Chondrocyte (in vitro differentiated cells): Measurements from ENCODE around the gene COX5B. TPM values are rescaled to one million over a fixed set of nuclear protein-coding genes. Genes with fewer than 3 reads are reported as not detected.
A peak's percentile ranks its signal among the peaks of the same experiment; 100 is the strongest.

Experiments
- DNase-seq: peaks from one replicate; pipeline ENCODE4 v3.0.0; 2021; ENCODE audit warnings: mixed read lengths, low spot score
- H3K27ac Mint-ChIP-seq: one replicate; pipeline ENCODE4 v1.8.0; 2021; ENCODE audit warnings: mild to moderate bottlenecking, moderate library complexity, mixed read lengths; ENCODE audit not compliant: unreplicated experiment
- H3K27me3 Mint-ChIP-seq: 2 replicates; pipeline ENCODE4 v1.8.0; 2021; ENCODE audit warnings: low read depth, mixed read lengths
- H3K36me3 Mint-ChIP-seq: 2 replicates; pipeline ENCODE4 v1.8.0; 2021; ENCODE audit warnings: low read depth, mixed read lengths
- H3K4me1 Mint-ChIP-seq: 2 replicates; pipeline ENCODE4 v1.8.0; 2021; ENCODE audit warnings: low read depth, mild to moderate bottlenecking, mixed read lengths
- H3K4me3 Mint-ChIP-seq: one replicate; pipeline ENCODE4 v1.8.0; 2021; ENCODE audit warnings: mild to moderate bottlenecking, moderate library complexity, mixed read lengths; ENCODE audit not compliant: unreplicated experiment
- H3K9me3 Mint-ChIP-seq: 2 replicates; pipeline ENCODE4 v1.8.0; 2021; ENCODE audit warnings: low read depth, mixed read lengths
- CTCF ChIP-seq: fragments of 200-600 bp; sonication (generic); IDR thresholded peaks from 2 replicates; pipeline ENCODE4 v1.5.0; 2021; ENCODE audit warnings: antibody characterized with exemption, mild to moderate bottlenecking, moderate library complexity
- total RNA-seq: library from RNA; stranded (reverse); gene quantifications from 3 replicates; pipeline ENCODE4 v1.2.1, GENCODE V29; 2021

Gene COX5B
- total RNA-seq, 1 donor from 2014 or later: 147 TPM

GRCh38 chr2:97645112-97645694 lies 659 bp upstream of the COX5B start:
- peaks cover 18% of the 10 kb centered on the region for H3K36me3 Mint-ChIP-seq
- peak overlapping the region; percentile 98 for H3K27ac Mint-ChIP-seq
- H3K4me3 Mint-ChIP-seq: peak overlapping the region; percentile 89
- TF ChIP-seq CTCF: no peak
- peaks cover 17% of the 10 kb centered on the region for H3K4me1 Mint-ChIP-seq
- no peak for DNase-seq
- H3K9me3 Mint-ChIP-seq: no peaks in the 10 kb centered on the region
- H3K27me3 Mint-ChIP-seq: no peaks in the 10 kb centered on the region

- peaks cover 17% of the 10 kb centered on the region for H3K4me1 Mint-ChIP-seq
- no peaks in the 10 kb centered on the region for H3K9me3 Mint-ChIP-seq
- no peak overlapping the region for H3K27ac Mint-ChIP-seq
- H3K4me3 Mint-ChIP-seq: peak overlapping the region; percentile 89
- H3K27me3 Mint-ChIP-seq: no peaks in the 10 kb centered on the region
- H3K36me3 Mint-ChIP-seq: peaks cover 18% of the 10 kb centered on the region
- no peak for TF ChIP-seq CTCF
- no peak for DNase-seq
Measured at GRCh38 chr2:97646977-97647376, 1.1 kb downstream of the COX5B start.

- peaks cover 9% of the 10 kb centered on the region for H3K4me1 Mint-ChIP-seq
- H3K9me3 Mint-ChIP-seq: peaks cover 19% of the 10 kb centered on the region
- H3K27me3 Mint-ChIP-seq: no peaks in the 10 kb centered on the region
- TF ChIP-seq CTCF: no peak
- no peak overlapping the region for H3K4me3 Mint-ChIP-seq
- H3K27ac Mint-ChIP-seq: no peak overlapping the region
- no peak for DNase-seq
- peaks cover 32% of the 10 kb centered on the region for H3K36me3 Mint-ChIP-seq
Measured at GRCh38 chr2:97651114-97651513, 5.3 kb downstream of the COX5B start.

GRCh38 chr2:97653473-97653872 lies 7.6 kb downstream of the COX5B start:
- Mint-ChIP-seq H3K4me3 (no peak overlapping the region), H3K9me3 (peaks cover 19% of the 10 kb centered on the region), H3K4me1 (no peaks in the 10 kb centered on the region), H3K27ac (no peak overlapping the region), H3K27me3 (no peaks in the 10 kb centered on the region), H3K36me3 (peaks cover 30% of the 10 kb centered on the region)
- no peak for TF ChIP-seq CTCF
- no peak for DNase-seq

- no peaks in the 10 kb centered on the region for H3K27me3 Mint-ChIP-seq
- TF ChIP-seq CTCF: no peak
- peaks cover 29% of the 10 kb centered on the region for H3K36me3 Mint-ChIP-seq
- no peak overlapping the region for H3K4me3 Mint-ChIP-seq
- H3K4me1 Mint-ChIP-seq: no peaks in the 10 kb centered on the region
- peaks cover 19% of the 10 kb centered on the region for H3K9me3 Mint-ChIP-seq
- H3K27ac Mint-ChIP-seq: no peak overlapping the region
- DNase-seq: no peak
Measured at GRCh38 chr2:97653874-97654273, 8.0 kb downstream of the COX5B start.
